Vagina (tissue), 2 donors: ENCODE results near the gene ARPC2.

Experiments used
- CTCF ChIP-seq, 3 experiments: fragments of 450-650 bp in 2 of 3; fragments of 200-600 bp in 1 of 3; sonication (generic) in 1 of 3; IDR thresholded peaks; one replicate each; pipeline ENCODE4 v1.5.1; 2017 to 2019; ENCODE audit warnings: antibody characterized with exemption in 3 of 3, mild to moderate bottlenecking in 2 of 3, moderate library complexity in 2 of 3
- POLR2A ChIP-seq, 2 donors: fragments of 450-650 bp; IDR thresholded peaks; one replicate each; pipeline ENCODE4 v1.6.1; 2017; ENCODE audit warnings: antibody characterized with exemption in 2 of 2, mild to moderate bottlenecking in 2 of 2, moderate library complexity in 2 of 2
- POLR2AphosphoS5 ChIP-seq, 2 donors: sonication (generic); formaldehyde crosslinking; IDR thresholded peaks; one replicate each; pipeline ENCODE4 v1.9.0; 2017; ENCODE audit warnings: antibody characterized with exemption in 2 of 2, mild to moderate bottlenecking in 2 of 2, low read depth in 1 of 2; ENCODE audit not compliant: insufficient read depth in 1 of 2

GRCh38 chr2:218245214-218245613 lies 28.2 kb downstream of the ARPC2 start:
- TF ChIP-seq CTCF (IDR thresholded peaks at IDR 0.05) (no peak), POLR2A (IDR thresholded peaks at IDR 0.05) (no peak), POLR2AphosphoS5 (IDR thresholded peaks at IDR 0.05; ENCODE audit: insufficient read depth in 1 of 2, low read depth in 1 of 2) (no peak)
